ENCODE data around the gene ZMYM5.

The ZMYM5 gene

GRCh38 chr13:19852766-19853165 is 10.7 kb downstream of the ZMYM5 start:
- no peak overlapping the region for H3K4me3 ChIP-seq
- H3K27ac ChIP-seq: no peak overlapping the region
- TF ChIP-seq, protein P1, sequence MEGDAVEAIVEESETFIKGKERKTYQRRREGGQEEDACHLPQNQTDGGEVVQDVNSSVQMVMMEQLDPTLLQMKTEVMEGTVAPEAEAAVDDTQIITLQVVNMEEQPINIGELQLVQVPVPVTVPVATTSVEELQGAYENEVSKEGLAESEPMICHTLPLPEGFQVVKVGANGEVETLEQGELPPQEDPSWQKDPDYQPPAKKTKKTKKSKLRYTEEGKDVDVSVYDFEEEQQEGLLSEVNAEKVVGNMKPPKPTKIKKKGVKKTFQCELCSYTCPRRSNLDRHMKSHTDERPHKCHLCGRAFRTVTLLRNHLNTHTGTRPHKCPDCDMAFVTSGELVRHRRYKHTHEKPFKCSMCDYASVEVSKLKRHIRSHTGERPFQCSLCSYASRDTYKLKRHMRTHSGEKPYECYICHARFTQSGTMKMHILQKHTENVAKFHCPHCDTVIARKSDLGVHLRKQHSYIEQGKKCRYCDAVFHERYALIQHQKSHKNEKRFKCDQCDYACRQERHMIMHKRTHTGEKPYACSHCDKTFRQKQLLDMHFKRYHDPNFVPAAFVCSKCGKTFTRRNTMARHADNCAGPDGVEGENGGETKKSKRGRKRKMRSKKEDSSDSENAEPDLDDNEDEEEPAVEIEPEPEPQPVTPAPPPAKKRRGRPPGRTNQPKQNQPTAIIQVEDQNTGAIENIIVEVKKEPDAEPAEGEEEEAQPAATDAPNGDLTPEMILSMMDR (IDR thresholded peaks at IDR 0.05): no peak
- no peak for DNase-seq (ENCODE audit: low spot score)

- TF ChIP-seq, protein P1 (IDR thresholded peaks at IDR 0.05): no peak
- Histone ChIP-seq H3K4me3 (no peak overlapping the region), H3K27ac (peak overlapping the region in 1 of 2 donors; percentile 9)
- DNase-seq (ENCODE audit: low spot score): no peak
Measured at GRCh38 chr13:19845758-19846157, 17.7 kb downstream of the ZMYM5 start.

GRCh38 chr13:19838865-19839275 is 24.6 kb downstream of the ZMYM5 start:
- no peak overlapping the region for H3K4me3 ChIP-seq
- DNase-seq (ENCODE audit: low spot score): no peak
- peak overlapping the region in 1 of 2 donors; percentile 51 for H3K27ac ChIP-seq
- TF ChIP-seq, protein P1 (IDR thresholded peaks at IDR 0.05): no peak

GRCh38 chr13:19836472-19836871 is 27.0 kb downstream of the ZMYM5 start:
- DNase-seq (ENCODE audit: low spot score): no peak

GRCh38 chr13:19834704-19835103 is 28.7 kb downstream of the ZMYM5 start:
- TF ChIP-seq, protein P1 (IDR thresholded peaks at IDR 0.05): no peak
- no peak for DNase-seq (ENCODE audit: low spot score)
- Histone ChIP-seq H3K4me3 (no peak overlapping the region), H3K27ac (no peak overlapping the region)

More at GRCh38 chr13:19836472-19836871, 27.0 kb downstream of the ZMYM5 start:
- H3K27ac ChIP-seq: no peak overlapping the region
- TF ChIP-seq, protein P1 (IDR thresholded peaks at IDR 0.05): no peak
- no peak overlapping the region for H3K4me3 ChIP-seq

DNA sequence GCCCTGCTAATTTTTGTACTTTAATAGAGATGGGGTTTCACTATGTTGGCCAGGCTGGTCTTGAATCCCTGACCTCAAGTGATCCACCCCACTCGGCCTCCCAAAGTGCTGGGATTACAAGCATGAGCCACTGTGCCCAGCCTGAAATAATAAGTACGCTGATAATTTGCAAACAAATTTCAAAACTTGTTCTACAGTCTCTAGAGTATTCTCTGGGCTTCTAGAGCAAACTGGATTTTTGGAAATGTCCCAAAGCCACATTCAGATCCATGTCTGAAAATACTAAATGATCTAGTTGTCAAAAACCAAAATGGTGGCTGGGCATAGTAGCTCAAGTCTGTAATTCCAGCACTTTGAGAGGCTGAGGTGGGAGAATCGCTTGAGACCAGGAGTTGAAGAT is 40.8 kb downstream of the ZMYM5 start:
- Histone ChIP-seq H3K4me3 (no peak overlapping the region), H3K27ac (no peak overlapping the region)
- TF ChIP-seq, protein P1 (IDR thresholded peaks at IDR 0.05): no peak
- no peak for DNase-seq (ENCODE audit: low spot score)

- Histone ChIP-seq H3K4me3 (no peak overlapping the region), H3K27ac (no peak overlapping the region)
- DNase-seq (ENCODE audit: low spot score): no peak
- TF ChIP-seq, protein P1 (IDR thresholded peaks at IDR 0.05): no peak
Measured at GRCh38 chr13:19818223-19818842, 45.1 kb downstream of the ZMYM5 start.

Data from coronary artery (tissue), 2 donors.